ENCODE measurements around the gene OR51I1.

The OR51I1 gene

GRCh38 chr11:5423131-5423530, 18.2 kb downstream of the OR51I1 start:
- Histone ChIP-seq H3K4me2 (ENCODE audit: low read length) (no peak overlapping the region), H3K9ac (no peak overlapping the region), H2AFZ (no peak overlapping the region), H3K9me3 (ENCODE audit: control insufficient read depth, low read length) (no peaks in the 10 kb centered on the region), H3K4me1 (no peaks in the 10 kb centered on the region), H3K4me3 (ENCODE audit: low read depth, low read length) (no peak overlapping the region), H3K79me2 (no peaks in the 10 kb centered on the region), H3K27ac (no peak overlapping the region), H3K36me3 (ENCODE audit: control insufficient read depth, insufficient read depth, low read length) (no peaks in the 10 kb centered on the region), H3K27me3 (ENCODE audit: control insufficient read depth, insufficient read depth, low read length) (no peaks in the 10 kb centered on the region)
- TF ChIP-seq, protein P1, sequence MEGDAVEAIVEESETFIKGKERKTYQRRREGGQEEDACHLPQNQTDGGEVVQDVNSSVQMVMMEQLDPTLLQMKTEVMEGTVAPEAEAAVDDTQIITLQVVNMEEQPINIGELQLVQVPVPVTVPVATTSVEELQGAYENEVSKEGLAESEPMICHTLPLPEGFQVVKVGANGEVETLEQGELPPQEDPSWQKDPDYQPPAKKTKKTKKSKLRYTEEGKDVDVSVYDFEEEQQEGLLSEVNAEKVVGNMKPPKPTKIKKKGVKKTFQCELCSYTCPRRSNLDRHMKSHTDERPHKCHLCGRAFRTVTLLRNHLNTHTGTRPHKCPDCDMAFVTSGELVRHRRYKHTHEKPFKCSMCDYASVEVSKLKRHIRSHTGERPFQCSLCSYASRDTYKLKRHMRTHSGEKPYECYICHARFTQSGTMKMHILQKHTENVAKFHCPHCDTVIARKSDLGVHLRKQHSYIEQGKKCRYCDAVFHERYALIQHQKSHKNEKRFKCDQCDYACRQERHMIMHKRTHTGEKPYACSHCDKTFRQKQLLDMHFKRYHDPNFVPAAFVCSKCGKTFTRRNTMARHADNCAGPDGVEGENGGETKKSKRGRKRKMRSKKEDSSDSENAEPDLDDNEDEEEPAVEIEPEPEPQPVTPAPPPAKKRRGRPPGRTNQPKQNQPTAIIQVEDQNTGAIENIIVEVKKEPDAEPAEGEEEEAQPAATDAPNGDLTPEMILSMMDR (IDR thresholded peaks at IDR 0.05) = no peak

GRCh38 chr11:5421811-5422210, 19.5 kb downstream of the OR51I1 start, which contains the start of gene OR51Q1:
Gene OR51Q1 (plus strand): TSS chr11:5422111. CDS start chr11:5422201, 90 bp downstream.
- Histone ChIP-seq H3K4me2 (ENCODE audit: low read length) (no peak within 1 kb of the TSS), H3K36me3 (ENCODE audit: control insufficient read depth, insufficient read depth, low read length) (no peaks in the 10 kb centered on the region), H3K4me1 (no peaks in the 10 kb centered on the region), H3K27me3 (ENCODE audit: control insufficient read depth, insufficient read depth, low read length) (no peaks in the 10 kb centered on the region), H3K27ac (no peak within 1 kb of the TSS), H3K4me3 (ENCODE audit: low read depth, low read length) (no peak within 1 kb of the TSS), H3K9me3 (ENCODE audit: control insufficient read depth, low read length) (no peaks in the 10 kb centered on the region), H3K9ac (no peak within 1 kb of the TSS), H3K79me2 (no peaks in the 10 kb centered on the region), H2AFZ (no peak within 1 kb of the TSS)
- TF ChIP-seq, protein P1 (IDR thresholded peaks at IDR 0.05) = no peak

- Histone ChIP-seq H3K4me2 (ENCODE audit: low read length) (no peak overlapping the region), H3K27me3 (ENCODE audit: control insufficient read depth, insufficient read depth, low read length) (no peaks in the 10 kb centered on the region), H2AFZ (no peak overlapping the region), H3K4me3 (ENCODE audit: low read depth, low read length) (no peak overlapping the region), H3K27ac (no peak overlapping the region), H3K9ac (no peak overlapping the region), H3K36me3 (ENCODE audit: control insufficient read depth, insufficient read depth, low read length) (no peaks in the 10 kb centered on the region), H3K79me2 (no peaks in the 10 kb centered on the region), H3K9me3 (ENCODE audit: control insufficient read depth, low read length) (no peaks in the 10 kb centered on the region), H3K4me1 (no peaks in the 10 kb centered on the region)
- TF ChIP-seq, protein P1 (IDR thresholded peaks at IDR 0.05) = no peak
Observed at GRCh38 chr11:5420993-5421392, 20.3 kb downstream of the OR51I1 start.

DNA sequence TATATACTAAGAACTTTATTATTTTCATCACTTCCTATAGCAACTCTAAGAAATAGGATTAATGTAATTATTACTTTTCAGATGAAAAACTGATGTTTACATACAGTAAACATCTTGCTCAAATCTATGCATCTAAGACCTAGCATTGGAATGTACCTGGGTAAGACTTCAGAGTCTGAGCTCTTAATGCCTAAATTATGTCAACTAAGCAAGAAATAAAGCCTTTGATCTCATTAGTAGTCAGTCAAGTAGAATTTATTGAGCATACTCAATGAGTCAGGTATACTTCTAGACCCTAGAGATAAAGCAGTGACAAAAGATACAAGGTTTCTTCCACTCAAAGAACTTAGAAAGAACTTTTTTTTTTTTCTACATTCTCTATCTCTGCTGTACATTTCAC, 36.1 kb downstream of the OR51I1 start:
- no peaks in the 10 kb centered on the region for H3K79me2 ChIP-seq
- H3K9me3 ChIP-seq (ENCODE audit: control insufficient read depth, low read length) = no peaks in the 10 kb centered on the region
- no peak overlapping the region for H3K27ac ChIP-seq
- no peaks in the 10 kb centered on the region for H3K27me3 ChIP-seq (ENCODE audit: control insufficient read depth, insufficient read depth, low read length)
- H2AFZ ChIP-seq = no peak overlapping the region
- no peak overlapping the region for H3K4me2 ChIP-seq (ENCODE audit: low read length)
- no peak overlapping the region for H3K9ac ChIP-seq
- no peaks in the 10 kb centered on the region for H3K4me1 ChIP-seq
- TF ChIP-seq, protein P1 (IDR thresholded peaks at IDR 0.05) = no peak
- no peak overlapping the region for H3K4me3 ChIP-seq (ENCODE audit: low read depth, low read length)
- no peaks in the 10 kb centered on the region for H3K36me3 ChIP-seq (ENCODE audit: control insufficient read depth, insufficient read depth, low read length)

DNA sequence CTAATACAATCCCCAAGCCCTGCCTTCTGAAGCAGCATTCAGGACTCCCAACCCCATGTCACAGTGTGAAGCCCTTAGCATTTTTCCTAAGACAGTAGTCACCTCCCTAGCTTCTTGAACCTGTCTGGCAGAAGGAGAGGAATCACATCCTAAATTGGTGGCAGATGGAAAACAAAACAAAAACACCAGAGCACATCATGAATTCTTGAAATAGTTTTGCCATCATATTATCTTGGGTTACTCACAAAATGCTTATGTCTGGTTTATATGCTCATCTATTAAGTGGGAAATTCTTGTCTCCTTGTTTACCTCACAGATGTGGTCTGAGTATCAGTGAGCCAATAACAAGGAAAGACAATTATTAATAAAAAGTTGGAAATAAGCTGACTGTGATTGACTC, 42.4 kb downstream of the OR51I1 start:
- Histone ChIP-seq H2AFZ (no peak overlapping the region), H3K4me3 (ENCODE audit: low read depth, low read length) (no peak overlapping the region), H3K4me1 (no peaks in the 10 kb centered on the region), H3K79me2 (no peaks in the 10 kb centered on the region), H3K36me3 (ENCODE audit: control insufficient read depth, insufficient read depth, low read length) (no peaks in the 10 kb centered on the region), H3K9ac (no peak overlapping the region), H3K27me3 (ENCODE audit: control insufficient read depth, insufficient read depth, low read length) (no peaks in the 10 kb centered on the region), H3K4me2 (ENCODE audit: low read length) (no peak overlapping the region), H3K27ac (no peak overlapping the region), H3K9me3 (ENCODE audit: control insufficient read depth, low read length) (no peaks in the 10 kb centered on the region)
- TF ChIP-seq, protein P1 (IDR thresholded peaks at IDR 0.05) = no peak

All from parathyroid adenoma (tissue), 2 donors.